SH-SY5Y (cell line): ENCODE measurements around the gene CUL3.

Experiments used
- GATA2 ChIP-seq: IDR thresholded peaks from 2 replicates; pipeline ENCODE4 v1.6.1; 2011; ENCODE audit warnings: mild to moderate bottlenecking, low read depth, low read length
- GATA3 ChIP-seq: IDR thresholded peaks from 2 replicates; pipeline ENCODE4 v1.6.1; 2011; ENCODE audit warnings: low read depth, mild to moderate bottlenecking, low read length, moderate library complexity

The CUL3 gene

GRCh38 chr2:224432003-224432579 lies 153.1 kb downstream of the CUL3 start:
- TF ChIP-seq GATA3, result no peak
- no peak for TF ChIP-seq GATA2

DNA sequence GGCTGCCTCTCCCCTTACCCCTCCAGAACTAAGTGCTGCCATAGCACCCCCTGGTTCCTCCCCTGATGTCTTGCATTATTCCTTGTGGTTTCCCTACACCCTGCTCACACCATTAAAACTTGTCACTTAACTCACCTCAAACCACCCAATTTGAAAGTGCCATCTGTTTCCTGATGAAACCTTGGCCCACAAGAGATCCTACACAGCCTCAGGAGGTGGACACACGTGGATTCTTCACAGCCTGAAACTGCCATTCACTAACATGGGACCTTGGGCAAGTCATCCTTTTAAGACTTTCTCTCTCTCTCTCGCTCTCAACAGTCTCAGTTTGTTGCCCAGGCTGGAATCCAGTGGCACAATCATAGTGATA lies 155.7 kb downstream of the CUL3 start:
- TF ChIP-seq GATA3, result no peak
- TF ChIP-seq GATA2, result no peak

- no peak for TF ChIP-seq GATA2
- TF ChIP-seq GATA3, result no peak
These were observed 156.2 kb downstream of the CUL3 start for GRCh38 chr2:224428787-224429440.

DNA sequence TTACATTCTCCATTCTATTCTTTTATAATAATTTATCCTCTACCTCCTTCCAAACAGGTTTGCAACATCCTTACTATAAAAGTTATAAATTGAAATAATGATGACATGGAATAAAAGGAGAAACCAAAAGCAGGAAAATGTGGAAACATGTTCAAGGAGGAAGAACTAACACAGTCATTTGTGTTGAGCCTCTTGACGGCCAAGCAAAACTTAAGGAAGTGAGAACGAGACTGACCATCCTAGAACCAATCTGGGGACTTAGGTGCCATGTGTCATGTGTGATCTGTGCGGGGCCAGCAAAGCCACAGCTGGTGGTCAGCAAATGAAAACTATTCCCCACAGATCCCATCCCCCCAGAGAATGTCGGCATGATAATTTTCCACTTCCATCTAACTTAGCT lies 157.7 kb downstream of the CUL3 start:
- no peak for TF ChIP-seq GATA3
- TF ChIP-seq GATA2, result no peak

GRCh38 chr2:224426656-224427055 lies 158.5 kb downstream of the CUL3 start:
- TF ChIP-seq GATA3 (no peak), GATA2 (no peak)

GRCh38 chr2:224421065-224421464 lies 164.1 kb downstream of the CUL3 start:
- no peak for TF ChIP-seq GATA3
- no peak for TF ChIP-seq GATA2
